HFFc6 (cell line): ENCODE results near the gene TDP1. TPM values are rescaled to one million over a fixed set of nuclear protein-coding genes. Genes with fewer than 3 reads are reported as not detected.
"Not testable (repeated sequence)": the region's sequence is repeated elsewhere in the genome, so short reads cannot be mapped to it uniquely, and the experiment has no call there.

Experiments
- DNase-seq: peaks from one replicate; pipeline ENCODE4 v3.0.0-alpha.2; 2018
- H3K27ac Mint-ChIP-seq: 2 replicates; pipeline ENCODE4 v1.8.0; 2020; ENCODE audit warnings: mild to moderate bottlenecking, mixed read lengths
- H3K27me3 Mint-ChIP-seq: 2 replicates; pipeline ENCODE4 v1.8.0; 2021; ENCODE audit warnings: mild to moderate bottlenecking, moderate library complexity, mixed read lengths; ENCODE audit not compliant: insufficient read depth
- H3K36me3 Mint-ChIP-seq: 2 replicates; pipeline ENCODE4 v1.8.0; 2021; ENCODE audit warnings: low read depth, mixed read lengths
- H3K4me1 Mint-ChIP-seq: 2 replicates; pipeline ENCODE4 v1.8.0; 2020; ENCODE audit warnings: low read depth, mixed read lengths
- H3K4me3 Mint-ChIP-seq: 2 replicates; pipeline ENCODE4 v1.8.0; 2020; ENCODE audit warnings: mild to moderate bottlenecking, moderate library complexity, mixed read lengths
- H3K9me3 Mint-ChIP-seq: 2 replicates; pipeline ENCODE4 v1.8.0; 2020; ENCODE audit warnings: mild to moderate bottlenecking, mixed read lengths
- CTCF ChIP-seq: fragments of 200-600 bp; sonication (generic); IDR thresholded peaks from 2 replicates; pipeline ENCODE4 v1.5.0; 2021; ENCODE audit warnings: antibody characterized with exemption, mild to moderate bottlenecking
- total RNA-seq, 6 experiments: library from RNA; stranded (reverse); fragmentation: NEBNext Ultra II Directional; extraction: Animal tissue kit (Norgen Biotek cat#: 25700); gene quantifications; 2 replicates in 1 of 6; 3 replicates in 5 of 6; pipeline ENCODE4 v1.2.3, GENCODE V29; 2021

TDP1 gene
- total RNA-seq, 6 experiments from 2014 or later: 20.3 to 28.3 (median 23.3) TPM

GRCh38 chr14:90023176-90023896, 67.6 kb downstream of the TDP1 start:
- Mint-ChIP-seq H3K4me1 (peaks cover 18% of the 10 kb centered on the region), H3K36me3 (peaks cover 39% of the 10 kb centered on the region), H3K27ac (no peak overlapping the region; the same call in 1 of the 2 replicates), H3K4me3 (no peak overlapping the region), H3K9me3 (no peaks in the 10 kb centered on the region), H3K27me3 (peaks cover 4% of the 10 kb centered on the region; the same call in 1 of the 2 replicates)
- no peak for DNase-seq
- TF ChIP-seq CTCF: no peak

- H3K9me3 Mint-ChIP-seq: no peaks in the 10 kb centered on the region
- H3K27ac Mint-ChIP-seq: no peak overlapping the region
- peaks cover 18% of the 10 kb centered on the region for H3K4me1 Mint-ChIP-seq
- H3K27me3 Mint-ChIP-seq: peaks cover 4% of the 10 kb centered on the region; the same call in 1 of the 2 replicates
- TF ChIP-seq CTCF: no peak
- H3K4me3 Mint-ChIP-seq: no peak overlapping the region
- no peak for DNase-seq
- H3K36me3 Mint-ChIP-seq: peaks cover 33% of the 10 kb centered on the region
Measured at GRCh38 chr14:90024910-90025309, 69.2 kb downstream of the TDP1 start.

GRCh38 chr14:90026608-90027007, 70.9 kb downstream of the TDP1 start:
- not testable (repeated sequence) for H3K9me3 Mint-ChIP-seq, H3K27ac Mint-ChIP-seq, H3K4me3 Mint-ChIP-seq, H3K27me3 Mint-ChIP-seq, DNase-seq
- Mint-ChIP-seq H3K36me3 (peaks cover 35% of the 10 kb centered on the region), H3K4me1 (peaks cover 18% of the 10 kb centered on the region)

GRCh38 chr14:90027842-90028241, 72.1 kb downstream of the TDP1 start:
- Mint-ChIP-seq H3K27me3 (peaks cover 4% of the 10 kb centered on the region; the same call in 1 of the 2 replicates), H3K36me3 (peaks cover 35% of the 10 kb centered on the region), H3K27ac (no peak overlapping the region), H3K4me1 (peaks cover 12% of the 10 kb centered on the region), H3K4me3 (no peak overlapping the region), H3K9me3 (no peaks in the 10 kb centered on the region)
- no peak for TF ChIP-seq CTCF
- DNase-seq: no peak

- peaks cover 3% of the 10 kb centered on the region for H3K4me1 Mint-ChIP-seq
- no peak overlapping the region for H3K4me3 Mint-ChIP-seq
- peaks cover 47% of the 10 kb centered on the region for H3K36me3 Mint-ChIP-seq
- no peaks in the 10 kb centered on the region for H3K9me3 Mint-ChIP-seq
- H3K27me3 Mint-ChIP-seq: no peaks in the 10 kb centered on the region; the same call in 1 of the 2 replicates
- H3K27ac Mint-ChIP-seq: no peak overlapping the region
- DNase-seq: no peak
- TF ChIP-seq CTCF: no peak
Measured at GRCh38 chr14:90034156-90034555, 78.4 kb downstream of the TDP1 start.

GRCh38 chr14:90034835-90035525, 79.3 kb downstream of the TDP1 start:
- Mint-ChIP-seq H3K9me3 (no peaks in the 10 kb centered on the region), H3K27ac (no peak overlapping the region), H3K4me1 (peaks cover 8% of the 10 kb centered on the region), H3K36me3 (peaks cover 49% of the 10 kb centered on the region), H3K27me3 (no peaks in the 10 kb centered on the region; the same call in 1 of the 2 replicates), H3K4me3 (no peak overlapping the region)
- DNase-seq: no peak
- no peak for TF ChIP-seq CTCF
